HG03442 (cell line): ENCODE results near the gene RAB11A.

Experiments
- ATAC-seq: cut with Tn5 transposase; IDR thresholded peaks from one replicate; pipeline ENCODE4 v1.9.1; 2021; ENCODE audit warnings: mild to moderate bottlenecking, moderate library complexity; ENCODE audit not compliant: unreplicated experiment

The RAB11A gene

GRCh38 chr15:65937054-65937453 lies 67.8 kb downstream of the RAB11A start:
- ATAC-seq, result no peak

GRCh38 chr15:65937476-65937875 lies 68.2 kb downstream of the RAB11A start:
- ATAC-seq, result no peak

DNA sequence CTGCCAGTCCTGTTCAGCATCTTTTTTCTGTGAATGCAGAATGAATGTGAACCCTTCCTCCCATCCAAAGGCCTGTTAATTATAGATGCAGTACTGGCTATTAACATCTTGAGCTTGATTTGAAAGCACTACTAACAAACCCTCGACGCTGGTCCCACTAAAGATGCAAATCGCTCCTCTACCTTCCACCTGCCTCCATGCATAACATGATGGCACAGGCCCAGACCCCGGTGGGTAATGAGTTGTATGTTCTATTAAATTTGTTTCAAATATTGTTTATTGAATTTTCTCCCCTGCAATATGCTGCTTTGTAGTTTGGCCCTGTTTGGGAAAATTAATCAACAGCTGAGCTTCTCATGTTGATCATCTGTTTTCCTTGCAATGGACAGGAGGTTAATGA lies 69.3 kb downstream of the RAB11A start:
- no peak for ATAC-seq

DNA sequence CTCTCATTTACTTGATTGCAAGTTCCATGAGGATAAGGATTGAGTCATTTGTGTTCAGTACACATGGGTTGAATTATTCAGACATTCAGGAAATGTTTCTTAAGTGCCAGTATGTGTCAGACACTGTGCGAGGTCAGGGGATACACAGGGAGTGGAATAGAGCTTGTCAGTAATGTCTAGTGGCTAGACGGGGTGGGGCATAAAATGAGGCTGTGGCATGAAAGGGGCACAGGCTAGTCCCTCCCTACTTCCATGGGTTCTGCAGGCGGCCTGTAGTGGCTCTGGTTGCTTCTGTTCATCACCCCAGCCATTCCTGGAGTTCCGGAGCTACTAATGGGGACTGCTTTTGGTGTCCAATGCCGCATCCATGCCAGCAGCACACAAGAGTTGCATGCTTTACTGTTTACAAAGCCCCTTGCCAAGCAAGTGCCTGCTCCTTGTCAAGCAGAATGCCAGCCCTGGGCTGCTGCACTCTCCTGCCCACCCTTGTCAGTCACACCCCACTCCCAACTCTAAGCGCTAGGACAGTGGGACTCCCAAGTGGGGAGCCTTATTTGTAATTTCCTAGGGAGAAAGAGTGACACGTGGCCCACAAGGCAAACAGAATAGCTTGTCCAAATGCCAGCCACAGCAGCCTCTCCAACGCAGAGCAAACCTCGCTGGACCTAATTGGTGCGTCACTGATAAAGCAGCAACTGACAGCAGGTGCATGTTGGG lies 70.8 kb downstream of the RAB11A start:
- ATAC-seq, result no peak

GRCh38 chr15:65940618-65940909 lies 71.3 kb downstream of the RAB11A start:
- no peak for ATAC-seq
